HG02759 (cell line): ENCODE measurements around the gene WDR90.

Experiments
- ATAC-seq: cut with Tn5 transposase; IDR thresholded peaks from one replicate; pipeline ENCODE4 v1.9.1; 2021; ENCODE audit warnings: mild to moderate bottlenecking, moderate library complexity; ENCODE audit not compliant: unreplicated experiment

Gene WDR90

GRCh38 chr16:625977-626765 is 23.0 kb upstream of the WDR90 start:
- ATAC-seq = no peak

GRCh38 chr16:626787-627453 is 22.2 kb upstream of the WDR90 start:
- no peak for ATAC-seq

GRCh38 chr16:627454-628239 is 21.5 kb upstream of the WDR90 start:
- no peak for ATAC-seq

- no peak for ATAC-seq
These were observed 20.7 kb upstream of the WDR90 start for GRCh38 chr16:628321-629061.

- no peak for ATAC-seq
These were observed 19.9 kb upstream of the WDR90 start for GRCh38 chr16:629185-629832.

GRCh38 chr16:629833-630248 is 19.3 kb upstream of the WDR90 start:
- ATAC-seq = no peak

GRCh38 chr16:630249-630814 is 18.8 kb upstream of the WDR90 start:
- ATAC-seq = no peak

- no peak for ATAC-seq
These were observed 18.3 kb upstream of the WDR90 start, which contains the start of gene WFIKKN1 for GRCh38 chr16:630815-631405. Gene WFIKKN1 (plus strand): TSS chr16:630985. CDS start chr16:631254, 269 bp downstream.

GRCh38 chr16:631808-632358 is 17.3 kb upstream of the WDR90 start:
- ATAC-seq = no peak

- ATAC-seq = no peak
These were observed 16.5 kb upstream of the WDR90 start for GRCh38 chr16:632486-633335.

GRCh38 chr16:633336-634050 is 15.7 kb upstream of the WDR90 start:
- no peak for ATAC-seq

- no peak for ATAC-seq
These were observed 15.0 kb upstream of the WDR90 start for GRCh38 chr16:634051-634670.

GRCh38 chr16:634996-635395 is 14.2 kb upstream of the WDR90 start:
- no peak for ATAC-seq

GRCh38 chr16:635573-636205 is 13.5 kb upstream of the WDR90 start:
- ATAC-seq = peak; percentile 16

GRCh38 chr16:636206-637080 is 12.7 kb upstream of the WDR90 start, which contains the start of gene METTL26:
Gene METTL26 (minus strand): TSS chr16:636305. CDS start chr16:636290, 15 bp downstream.
- ATAC-seq = peak; percentile 74
